GM08714 (cell line): ENCODE measurements around the gene MED20.
"Not testable (repeated sequence)": the region's sequence is repeated elsewhere in the genome, so short reads cannot be mapped to it uniquely, and the experiment has no call there.

Experiments used
- H3K4me3 ChIP-seq: fragments of 200-500 bp; sonication (Bioruptor generic); 2 replicates; pipeline ENCODE4 v1.5.1; 2014; ENCODE audit warnings: mild to moderate bottlenecking, low read length, inconsistent platforms
- ZNF274 ChIP-seq: IDR thresholded peaks from 2 replicates; pipeline ENCODE4 v1.6.1; 2012; ENCODE audit warnings: mild to moderate bottlenecking, low read depth, low read length

MED20 gene

DNA sequence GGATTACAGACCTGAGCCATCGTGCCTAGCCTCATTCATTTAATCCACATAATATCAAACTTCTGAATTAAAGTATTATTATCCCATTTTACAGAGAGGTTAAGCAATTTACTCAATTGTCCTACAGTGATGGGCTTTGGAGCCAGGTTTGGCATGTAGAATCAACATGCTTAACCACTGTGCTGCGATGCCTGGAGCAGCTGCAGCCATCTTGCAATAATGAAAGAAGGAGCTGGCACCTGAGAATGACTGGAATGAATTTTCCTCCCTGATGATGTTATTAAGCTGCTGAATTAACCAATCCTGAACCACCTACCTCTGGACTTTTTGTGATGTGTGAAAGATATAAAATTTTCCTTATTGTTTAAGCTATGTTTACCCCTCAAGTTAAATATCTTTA lies 33.7 kb upstream of the MED20 start:
- no peak overlapping the region for H3K4me3 ChIP-seq
- no peak for TF ChIP-seq ZNF274

DNA sequence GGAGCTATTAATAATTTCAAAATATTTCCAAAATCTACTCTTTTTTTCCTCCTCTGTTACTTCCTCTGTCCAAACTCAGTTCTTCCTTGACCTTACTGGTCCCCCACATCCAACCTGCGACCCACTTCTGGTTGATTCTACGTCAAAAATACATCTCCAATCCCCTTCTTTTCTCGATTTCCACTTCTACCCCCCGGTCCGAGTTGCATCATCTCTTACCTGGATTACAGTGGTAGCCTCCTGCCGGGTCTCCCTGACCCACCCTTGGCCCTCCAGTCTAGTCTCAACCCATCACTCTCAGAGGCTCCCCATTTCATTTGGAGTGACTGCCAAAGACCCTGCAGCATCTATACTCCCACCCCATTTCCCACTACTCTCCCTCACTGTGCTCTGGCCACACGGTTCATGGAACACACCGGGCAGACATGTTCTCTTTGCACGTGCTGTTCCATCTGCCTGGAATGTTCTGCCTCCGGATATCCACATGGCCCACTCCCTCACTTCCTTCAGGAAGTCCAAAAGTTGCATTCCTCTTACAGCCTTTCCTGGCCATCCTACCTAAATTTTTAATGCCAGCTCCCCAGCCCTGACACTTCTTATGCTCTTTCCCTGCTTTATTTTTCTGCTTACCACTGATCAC lies 26.8 kb upstream of the MED20 start:
- no peak for TF ChIP-seq ZNF274
- no peak overlapping the region for H3K4me3 ChIP-seq

DNA sequence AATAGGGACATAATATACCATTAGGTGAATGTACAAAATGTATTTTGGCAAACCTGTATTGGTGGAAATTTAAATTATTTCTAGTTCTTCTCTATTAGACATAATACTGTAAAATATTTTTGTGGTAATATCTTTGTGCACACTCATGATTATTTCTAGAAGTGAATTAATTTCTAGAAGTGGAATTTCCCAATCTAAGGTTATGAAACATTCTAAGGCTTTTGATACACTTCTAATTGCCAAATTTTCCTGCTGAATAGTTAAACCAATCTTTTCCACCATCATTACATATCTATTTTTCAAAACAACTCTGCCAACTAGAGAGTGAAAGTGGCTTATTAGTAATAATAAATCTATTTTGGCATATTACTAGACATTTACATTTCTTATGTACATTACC lies 22.5 kb upstream of the MED20 start:
- TF ChIP-seq ZNF274, result no peak
- no peak overlapping the region for H3K4me3 ChIP-seq

DNA sequence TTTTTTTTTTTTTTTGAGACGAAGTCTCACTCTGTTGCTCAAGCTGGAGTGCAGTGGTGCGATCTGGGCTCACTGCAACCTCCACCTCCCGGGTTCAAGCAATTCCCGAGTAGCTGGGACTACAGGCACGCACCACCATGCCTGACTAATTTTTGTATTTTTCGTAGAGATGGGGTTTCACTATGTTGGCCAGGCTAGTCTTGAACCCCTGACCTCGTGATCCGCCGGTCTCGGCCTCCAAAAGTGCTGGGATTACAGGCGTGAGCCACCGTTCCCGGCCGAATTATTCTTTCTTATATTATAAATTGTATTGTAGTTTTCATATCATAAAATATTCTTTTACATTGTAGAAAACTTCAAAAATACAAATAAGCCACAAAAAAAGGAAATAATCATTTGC lies 21.9 kb upstream of the MED20 start:
- H3K4me3 ChIP-seq, result not testable (repeated sequence)

GRCh38 chr6:41942067-41942851 lies 21.3 kb upstream of the MED20 start:
- peak overlapping the region; percentile 77 for H3K4me3 ChIP-seq
- no peak for TF ChIP-seq ZNF274

DNA sequence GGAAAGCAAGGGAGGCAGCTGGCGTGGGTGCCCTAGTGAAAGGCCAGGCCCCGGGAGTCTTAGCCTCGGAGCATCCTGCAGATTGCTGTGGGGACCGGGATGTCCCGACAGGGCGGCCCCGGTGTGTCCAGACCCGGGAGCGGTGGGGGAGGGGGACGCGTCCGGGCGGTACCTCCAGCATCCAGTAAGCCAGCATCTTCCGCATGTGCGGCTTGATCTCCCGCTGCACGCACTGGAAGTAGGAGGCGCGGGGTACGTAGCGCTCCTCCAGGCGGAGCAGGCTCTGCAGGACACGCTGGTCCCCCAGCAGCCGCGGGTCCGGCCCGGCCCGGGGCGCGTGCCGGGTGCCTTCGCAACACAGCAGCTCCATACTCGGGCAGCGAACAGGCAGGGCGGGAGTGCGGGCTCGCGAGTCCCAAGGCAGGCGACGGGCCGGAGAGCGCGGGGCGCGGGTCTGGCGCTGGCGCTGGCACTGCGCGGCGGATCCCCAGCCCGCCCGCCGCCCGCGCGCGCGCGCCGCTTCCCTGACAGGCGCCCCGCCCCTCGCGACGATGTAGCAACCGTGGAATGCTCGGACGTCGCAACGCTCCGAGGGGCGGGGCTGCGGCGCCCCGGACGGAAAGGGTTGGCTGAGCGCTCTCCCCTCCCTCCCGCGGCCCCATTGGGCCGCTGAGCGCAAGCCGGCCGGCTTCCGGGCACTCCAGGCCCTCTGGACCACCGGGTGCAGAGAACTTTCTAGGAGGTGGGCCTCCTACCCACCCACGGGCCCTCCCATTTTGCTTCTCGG lies 20.5 kb upstream of the MED20 start, which contains the start of gene CCND3:
Gene CCND3, minus strand, starts transcription at position 529 of the 787 bp plus-strand sequence. Its CDS starts 159 bp downstream, at position 370.
- H3K4me3 ChIP-seq, result peak within 1 kb of the TSS; percentile 77
- TF ChIP-seq ZNF274, result no peak

DNA sequence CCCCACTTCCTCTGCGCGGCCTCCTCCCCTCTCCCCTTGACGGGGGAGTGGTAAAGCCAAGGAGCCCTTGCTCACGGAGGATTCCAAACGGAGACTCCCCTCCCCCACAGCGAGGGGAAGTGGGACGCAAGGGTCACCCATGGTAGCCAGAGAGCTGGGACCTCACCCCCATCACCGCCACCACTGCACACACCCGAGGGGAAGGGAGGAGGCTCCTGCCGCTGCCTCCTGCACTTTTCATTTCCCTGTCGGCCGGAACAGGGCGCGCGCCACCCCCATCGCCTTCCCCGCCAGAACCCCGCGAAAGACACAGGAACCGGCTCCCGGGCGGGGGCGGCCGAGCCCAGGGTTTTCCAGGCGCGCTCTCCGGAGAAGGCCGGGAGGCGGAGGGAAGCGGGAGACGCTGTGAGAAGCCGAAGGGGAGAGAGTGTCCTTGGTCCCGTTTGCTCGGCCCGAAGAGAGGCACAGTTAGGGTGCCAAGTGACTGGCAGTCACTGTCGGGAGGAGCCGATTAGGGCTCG lies 19.9 kb upstream of the MED20 start:
- no peak for TF ChIP-seq ZNF274

GRCh38 chr6:41939848-41940758 lies 19.2 kb upstream of the MED20 start:
- TF ChIP-seq ZNF274, result no peak
- H3K4me3 ChIP-seq, result peak overlapping the region; percentile 77; the same call in 1 of the 2 replicates

More for the DNA sequence above, 19.9 kb upstream of the MED20 start:
- peak overlapping the region; percentile 77 for H3K4me3 ChIP-seq

DNA sequence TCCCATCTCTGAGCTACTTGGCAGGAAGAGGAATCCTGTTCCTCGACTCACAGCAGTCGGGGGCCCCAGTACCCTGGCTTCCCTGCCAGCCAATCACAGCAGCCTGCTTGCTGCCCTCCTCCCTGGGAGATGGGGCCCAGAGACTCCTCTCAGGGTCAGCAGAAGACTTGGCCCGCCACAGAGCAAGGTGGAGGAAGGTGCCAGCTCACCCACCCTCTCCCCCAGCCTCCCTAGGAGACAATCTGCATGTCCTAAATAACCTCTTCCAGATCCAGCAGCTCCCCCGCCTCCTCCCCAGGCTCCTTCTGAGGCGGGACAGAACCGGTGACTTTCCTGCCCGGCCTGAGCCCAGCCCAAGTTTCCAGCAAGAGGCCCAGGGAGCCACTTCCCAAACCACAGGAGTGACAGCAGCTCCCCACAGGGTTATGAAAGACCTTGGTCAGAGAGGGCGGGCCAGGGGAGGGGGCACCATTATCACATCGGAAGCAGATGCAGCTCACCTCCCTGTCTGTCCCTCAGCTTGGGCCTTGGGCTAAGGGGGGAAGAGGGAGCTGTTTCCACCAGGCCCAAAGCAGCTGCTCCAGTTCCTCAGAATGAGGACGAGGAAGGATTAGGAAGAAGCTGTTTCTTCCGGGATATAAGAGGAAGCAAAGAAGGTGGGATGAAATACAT lies 18.4 kb upstream of the MED20 start:
- no peak for TF ChIP-seq ZNF274
- peak overlapping the region; percentile 77; the same call in 1 of the 2 replicates for H3K4me3 ChIP-seq

- no peak for TF ChIP-seq ZNF274
- H3K4me3 ChIP-seq, result no peak overlapping the region
These were observed 17.7 kb upstream of the MED20 start for GRCh38 chr6:41938590-41939175.

DNA sequence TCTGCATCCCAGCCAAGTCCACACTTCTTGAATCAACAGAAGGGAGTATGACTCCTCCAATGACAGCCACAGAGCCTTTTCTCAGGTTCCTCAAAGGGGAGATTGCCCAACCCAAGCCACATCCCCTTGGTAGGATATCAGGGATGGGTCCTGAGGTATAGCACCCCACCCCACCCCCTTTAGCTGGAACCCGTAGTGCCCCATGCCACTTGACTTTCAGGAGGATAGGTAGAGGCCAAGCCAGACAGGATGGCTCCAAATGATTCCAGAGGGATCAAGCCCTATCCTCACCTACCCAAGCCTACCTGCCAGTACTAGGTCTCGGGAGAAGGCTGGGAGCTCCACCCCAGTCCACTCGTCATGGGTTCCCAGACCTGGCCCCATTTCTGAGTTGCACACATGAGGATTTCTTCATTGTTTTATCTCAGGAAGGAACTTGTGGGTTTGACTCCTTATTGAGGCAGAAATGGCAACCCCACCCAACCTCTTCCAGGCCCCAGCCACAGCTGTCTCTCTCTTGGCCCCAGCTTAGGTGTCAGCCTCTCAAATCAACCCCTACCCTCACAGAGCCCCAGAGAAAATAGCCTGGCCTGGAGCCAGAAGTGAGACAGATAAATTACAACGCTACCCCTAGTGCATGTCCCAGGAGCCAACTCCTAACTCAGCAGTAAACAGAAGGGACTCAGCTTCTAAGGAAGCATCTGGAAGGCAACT lies 17.1 kb upstream of the MED20 start:
- TF ChIP-seq ZNF274, result no peak
- H3K4me3 ChIP-seq, result no peak overlapping the region

DNA sequence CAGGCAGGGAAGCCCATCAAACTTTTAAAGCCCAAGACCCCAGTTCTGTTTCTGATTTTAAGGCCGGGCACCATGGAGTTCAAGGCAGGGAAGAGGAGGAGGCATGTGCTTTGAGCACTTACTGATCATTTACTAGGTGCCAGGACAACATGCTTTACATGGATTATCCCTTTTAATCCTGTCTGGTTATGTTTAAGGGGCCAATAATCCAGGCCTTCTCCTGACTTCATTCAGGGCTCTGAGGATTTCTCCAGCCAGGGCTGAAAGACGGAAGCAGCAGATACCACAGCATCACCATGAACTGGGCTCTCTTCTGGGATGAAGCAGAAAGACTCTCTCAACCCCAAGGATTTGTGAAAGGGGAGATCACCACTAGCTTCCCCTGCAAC lies 16.5 kb upstream of the MED20 start:
- no peak for TF ChIP-seq ZNF274
- H3K4me3 ChIP-seq, result no peak overlapping the region
